Epithelial cell of esophagus (primary cell): ENCODE results near the gene ARID3A.

ENCODE experiments used
- DNase-seq: peaks from one replicate; pipeline ENCODE4 v3.0.0; 2010; ENCODE audit warnings: low read depth
- H3K4me3 ChIP-seq: 2 replicates; pipeline ENCODE4 v1.5.1; 2011; ENCODE audit warnings: mild to moderate bottlenecking, low read length, control low read depth
- TF ChIP-seq, protein P1 (sequence below): IDR thresholded peaks from 2 replicates; pipeline ENCODE4 v1.5.1; 2011; ENCODE audit warnings: low read depth, mild to moderate bottlenecking, low read length, control low read depth, inconsistent platforms; ENCODE audit not compliant: insufficient read depth; ENCODE audit errors: missing control alignments

Gene ARID3A

DNA sequence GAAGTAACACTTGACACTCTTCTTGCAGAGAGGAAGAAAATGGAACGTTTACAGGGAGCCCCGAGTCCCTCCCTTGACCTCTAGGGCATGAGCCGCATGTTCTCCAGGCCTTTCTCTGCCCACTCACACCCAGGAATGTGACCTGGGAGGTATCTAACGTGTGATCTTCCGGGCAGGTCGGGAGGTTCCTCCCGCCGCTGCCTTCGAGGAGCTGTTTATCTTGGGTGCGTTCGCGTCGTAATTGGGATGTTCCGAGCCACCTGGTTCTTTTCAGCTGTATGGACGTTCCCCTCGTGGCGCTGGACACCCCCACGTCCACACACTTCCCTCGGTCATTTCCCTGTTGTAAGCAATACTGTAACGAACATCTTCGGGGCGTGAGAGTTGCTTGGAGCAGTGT is 13.6 kb downstream of the ARID3A start:
- no peak for DNase-seq
- TF ChIP-seq, protein P1, sequence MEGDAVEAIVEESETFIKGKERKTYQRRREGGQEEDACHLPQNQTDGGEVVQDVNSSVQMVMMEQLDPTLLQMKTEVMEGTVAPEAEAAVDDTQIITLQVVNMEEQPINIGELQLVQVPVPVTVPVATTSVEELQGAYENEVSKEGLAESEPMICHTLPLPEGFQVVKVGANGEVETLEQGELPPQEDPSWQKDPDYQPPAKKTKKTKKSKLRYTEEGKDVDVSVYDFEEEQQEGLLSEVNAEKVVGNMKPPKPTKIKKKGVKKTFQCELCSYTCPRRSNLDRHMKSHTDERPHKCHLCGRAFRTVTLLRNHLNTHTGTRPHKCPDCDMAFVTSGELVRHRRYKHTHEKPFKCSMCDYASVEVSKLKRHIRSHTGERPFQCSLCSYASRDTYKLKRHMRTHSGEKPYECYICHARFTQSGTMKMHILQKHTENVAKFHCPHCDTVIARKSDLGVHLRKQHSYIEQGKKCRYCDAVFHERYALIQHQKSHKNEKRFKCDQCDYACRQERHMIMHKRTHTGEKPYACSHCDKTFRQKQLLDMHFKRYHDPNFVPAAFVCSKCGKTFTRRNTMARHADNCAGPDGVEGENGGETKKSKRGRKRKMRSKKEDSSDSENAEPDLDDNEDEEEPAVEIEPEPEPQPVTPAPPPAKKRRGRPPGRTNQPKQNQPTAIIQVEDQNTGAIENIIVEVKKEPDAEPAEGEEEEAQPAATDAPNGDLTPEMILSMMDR = no peak
- H3K4me3 ChIP-seq = no peak overlapping the region

DNA sequence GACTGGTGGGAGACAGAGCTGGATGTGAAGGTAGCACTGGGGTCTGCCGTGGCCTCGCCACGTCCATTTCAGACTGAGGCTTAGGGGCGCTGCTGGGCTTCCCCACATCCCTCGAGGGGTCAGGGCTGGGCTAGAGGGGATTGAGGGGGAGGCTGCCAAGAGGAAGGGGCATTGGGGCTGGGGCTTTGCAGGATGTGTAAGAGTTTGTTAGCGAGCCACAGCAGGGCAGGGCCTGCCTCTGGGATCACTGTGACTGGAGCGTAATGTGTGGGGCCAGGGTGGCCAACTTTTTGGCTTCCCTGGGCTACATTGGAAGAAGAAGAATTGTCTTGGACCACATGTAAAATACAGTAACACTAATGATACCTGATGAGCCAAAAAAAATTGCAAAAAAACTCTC is 14.1 kb downstream of the ARID3A start:
- TF ChIP-seq, protein P1 = no peak
- no peak overlapping the region for H3K4me3 ChIP-seq
- DNase-seq = no peak

DNA sequence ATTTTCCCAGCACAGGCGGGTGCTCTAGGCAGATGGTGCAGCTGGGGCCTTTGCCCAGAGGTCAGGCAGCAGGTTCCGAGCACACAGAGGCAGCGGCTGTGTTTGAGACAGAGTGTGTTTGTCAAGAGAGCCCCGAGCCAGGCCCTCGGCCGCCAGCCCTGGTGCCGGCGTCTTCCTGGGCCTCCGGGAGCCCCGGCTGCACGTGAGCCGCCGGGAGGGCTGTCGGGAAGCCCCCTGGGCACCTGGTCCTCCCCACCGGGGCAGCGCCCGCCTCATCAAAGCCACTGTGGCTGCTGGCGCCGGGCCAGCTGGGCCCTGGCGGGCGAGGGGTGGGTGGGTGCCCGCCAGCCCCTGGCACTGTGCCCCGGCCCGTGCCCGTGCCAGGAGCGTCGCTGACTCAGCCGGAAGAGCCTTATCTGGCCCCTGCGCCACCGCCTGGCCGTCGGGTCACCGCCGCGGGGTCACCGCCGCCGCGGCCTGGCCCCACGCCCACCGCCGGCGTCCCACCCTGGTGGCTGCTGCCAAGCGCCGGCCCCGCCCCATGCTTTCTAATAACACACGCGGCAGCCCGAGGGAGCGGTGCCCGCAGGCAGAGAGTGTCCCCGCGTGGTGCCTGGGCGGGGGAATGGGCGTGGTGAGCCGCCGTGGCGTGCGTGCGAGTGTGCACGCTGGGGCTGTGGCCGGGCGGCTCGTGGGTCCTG is 14.9 kb downstream of the ARID3A start:
- TF ChIP-seq, protein P1 = no peak
- peak overlapping the region; percentile 29 for H3K4me3 ChIP-seq
- peak; percentile 48 for DNase-seq

DNA sequence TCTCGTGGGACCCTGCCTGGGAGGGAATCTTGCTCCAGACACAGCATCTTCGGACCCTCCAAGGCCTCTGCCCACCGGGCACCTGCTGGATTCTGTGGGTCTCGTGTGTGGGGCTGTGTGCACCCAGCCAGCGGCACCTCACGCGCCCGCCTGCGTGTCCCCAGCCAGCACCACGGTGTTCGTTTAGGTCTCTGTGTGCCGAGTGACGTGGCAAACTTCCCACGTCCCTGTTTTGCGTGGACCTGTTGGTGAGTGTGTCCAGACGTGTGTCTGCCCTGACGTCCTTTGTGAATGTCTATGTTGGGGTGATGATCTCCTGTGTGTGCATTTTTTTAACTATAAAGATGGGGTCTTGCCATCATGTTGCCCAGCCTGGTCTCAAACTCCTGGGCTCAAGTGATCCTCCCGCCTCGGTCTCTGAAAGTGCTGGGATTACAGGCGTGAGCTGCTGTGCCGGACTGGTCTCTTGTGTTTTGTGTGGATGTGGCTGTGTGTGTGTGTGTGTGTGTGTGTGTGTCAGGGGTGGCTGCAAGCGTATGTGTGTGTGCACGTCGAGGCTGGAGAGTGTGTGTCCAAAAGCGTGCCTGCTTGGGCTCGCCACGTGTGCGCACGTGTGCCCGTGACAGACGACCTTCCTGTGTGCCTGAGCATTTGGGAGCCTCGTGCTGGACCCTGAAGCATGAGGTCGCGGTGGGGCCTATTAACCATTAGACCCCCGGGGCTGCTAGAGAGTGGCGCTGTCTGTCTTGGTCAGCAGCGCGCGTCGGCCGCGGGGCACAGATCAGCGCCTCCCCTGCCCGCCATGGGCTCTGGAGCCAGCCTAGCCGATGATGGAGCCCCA is 15.7 kb downstream of the ARID3A start:
- TF ChIP-seq, protein P1 = no peak
- DNase-seq = no peak
- H3K4me3 ChIP-seq = peak overlapping the region; percentile 29

DNA sequence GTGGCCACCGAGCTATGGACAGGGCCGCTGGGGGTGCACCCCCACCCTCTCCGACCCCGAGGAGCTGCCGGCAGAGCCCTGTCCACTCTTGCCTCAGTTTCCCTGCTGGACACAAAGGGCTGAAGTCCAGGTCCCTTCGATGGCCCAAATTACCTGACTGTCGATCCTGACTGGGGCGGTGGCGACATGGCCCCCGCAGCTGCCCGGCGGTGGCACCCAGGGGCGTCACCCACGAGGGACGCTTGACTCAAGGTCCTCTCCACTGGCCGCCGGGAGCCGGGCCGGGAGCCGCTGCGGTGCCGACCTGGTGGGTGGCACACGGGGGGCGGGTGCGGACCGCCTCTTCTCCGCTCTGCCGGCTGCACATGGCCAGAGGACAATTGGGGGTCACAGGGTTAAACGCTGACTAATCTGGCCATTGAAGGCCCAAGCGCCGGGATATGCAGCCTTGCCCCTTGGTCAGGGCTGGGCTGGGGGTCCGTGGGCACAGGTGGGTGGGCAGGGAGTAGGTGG is 16.4 kb downstream of the ARID3A start:
- H3K4me3 ChIP-seq = no peak overlapping the region
- TF ChIP-seq, protein P1 = no peak
- DNase-seq = no peak

DNA sequence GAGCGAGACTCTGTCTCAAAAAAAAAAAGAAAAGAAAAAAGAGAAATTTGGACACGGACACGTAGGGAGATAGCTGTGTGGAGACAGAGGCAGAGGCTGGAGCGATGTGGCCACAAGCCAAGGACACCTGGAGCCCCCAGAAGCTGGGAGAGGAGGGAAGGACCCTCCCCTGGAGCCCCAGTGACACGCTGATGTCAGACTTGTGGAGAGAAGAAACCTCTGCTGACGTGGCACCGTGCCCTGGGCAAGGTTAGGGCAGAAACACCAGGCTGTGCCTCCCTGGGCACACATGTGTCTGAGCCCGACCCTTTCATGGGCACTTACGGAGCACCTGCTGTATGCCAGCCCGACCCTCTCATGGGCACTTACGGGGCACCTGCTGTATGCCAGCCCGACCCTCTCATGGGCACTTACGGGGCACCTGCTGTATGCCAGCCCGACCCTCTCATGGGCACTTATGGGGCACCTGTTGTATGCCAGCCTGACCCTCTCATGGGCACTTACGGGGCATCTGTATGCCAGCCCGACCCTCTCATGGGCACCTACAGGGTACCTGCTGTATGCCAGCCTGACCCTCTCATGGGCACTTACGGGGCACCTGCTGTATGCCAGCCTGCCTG is 17.8 kb downstream of the ARID3A start:
- H3K4me3 ChIP-seq = no peak overlapping the region
- TF ChIP-seq, protein P1 = no peak
- DNase-seq = no peak
